Neural progenitor cell (in vitro differentiated cells): ENCODE results near the gene UTRN.

Source experiments
- CTCF ChIP-seq: fragments of 200-600 bp; sonication (generic); IDR thresholded peaks from 2 replicates; pipeline ENCODE4 v1.5.1; 2017; ENCODE audit warnings: antibody characterized with exemption, mild to moderate bottlenecking
- EZH2 ChIP-seq: fragments of 200-600 bp; sonication (generic); IDR thresholded peaks from 2 replicates; pipeline ENCODE4 v1.6.1; 2017; ENCODE audit warnings: antibody characterized with exemption, mild to moderate bottlenecking, moderate library complexity

DNA sequence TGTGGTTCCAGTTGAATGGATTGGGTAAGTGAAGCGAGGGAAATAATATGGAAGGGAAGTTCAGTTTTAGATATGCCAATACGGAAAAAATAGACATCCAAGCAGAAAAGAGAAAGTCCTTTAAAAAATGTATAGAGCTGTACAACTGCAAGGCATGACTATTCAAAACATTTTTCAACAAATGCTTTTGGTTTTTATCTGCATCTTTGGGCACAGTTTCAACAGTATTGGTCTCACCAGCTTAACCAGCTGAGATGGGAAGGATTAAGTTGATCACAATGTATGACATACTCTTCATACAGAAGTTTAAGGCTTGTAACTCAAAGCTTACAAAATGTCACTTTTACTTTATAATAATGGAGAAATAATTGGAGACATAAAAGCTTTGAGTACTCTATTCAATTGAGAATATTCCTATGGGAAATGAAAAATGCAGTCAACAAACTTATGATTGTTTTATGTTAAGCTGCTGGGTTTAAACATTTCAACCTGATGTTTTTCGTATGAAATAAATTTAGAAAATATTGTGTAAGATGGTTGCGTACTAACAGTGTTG, 16.3 kb upstream of the UTRN start:
- no peak for TF ChIP-seq CTCF
- TF ChIP-seq EZH2: no peak
